Naive thymus-derived CD8-positive, alpha-beta T cell (primary cell): ENCODE data around the gene RBMS3. TPM values are rescaled to one million over a fixed set of nuclear protein-coding genes. Genes with fewer than 3 reads are reported as not detected.
"Not testable (repeated sequence)": the region's sequence is repeated elsewhere in the genome, so short reads cannot be mapped to it uniquely, and the experiment has no call there.

Experiments
- ATAC-seq, 2 donors: fragments of 150-1000 bp; cut with Tn5 transposase in 1 of 2; sonication (Bioruptor Pico), chemical (Tn5 transposase) in 1 of 2; 1 replicate in 1 of 2; 2 replicates in 1 of 2; pipeline ENCODE4 v1.10.0; 2021; ENCODE audit warnings: mild to moderate bottlenecking in 2 of 2, moderate library complexity in 2 of 2
- POLR2A ChIA-PET: fragments of 350-600 bp; sonication (Branson Sonifier 250); formaldehyde crosslinking; loops from one replicate; lab custom pipeline; 2021; ENCODE audit warnings: antibody characterized with exemption; lab: Charles Lee
- DNase-seq, 10 donors: peaks; one replicate each; pipeline versions ENCODE4 v3.0.0 to v3.0.0-alpha.2; 2020 to 2022
- H3K27ac Mint-ChIP-seq, 10 donors: one replicate each; pipeline ENCODE4 v1.8.0; 2020 to 2022; ENCODE audit warnings: mild to moderate bottlenecking in 10 of 10, mixed read lengths in 10 of 10, moderate library complexity in 4 of 10, inconsistent platforms in 1 of 10
- H3K27me3 Mint-ChIP-seq, 5 donors: one replicate each; pipeline ENCODE4 v1.8.0; 2021 to 2022; ENCODE audit warnings: mixed read lengths in 5 of 5
- H3K36me3 Mint-ChIP-seq, 3 donors: one replicate each; pipeline ENCODE4 v1.8.0; 2020 to 2022; ENCODE audit warnings: mixed read lengths in 3 of 3, mild to moderate bottlenecking in 2 of 3, inconsistent platforms in 1 of 3
- H3K4me1 Mint-ChIP-seq, 4 donors: one replicate each; pipeline ENCODE4 v1.8.0; 2021 to 2022; ENCODE audit warnings: mixed read lengths in 4 of 4
- H3K4me3 Mint-ChIP-seq, 10 donors: one replicate each; pipeline ENCODE4 v1.8.0; 2020 to 2022; ENCODE audit warnings: mild to moderate bottlenecking in 10 of 10, mixed read lengths in 10 of 10, moderate library complexity in 6 of 10, inconsistent platforms in 1 of 10
- H3K9me3 Mint-ChIP-seq, 9 donors: one replicate each; pipeline ENCODE4 v1.8.0; 2020 to 2022; ENCODE audit warnings: mixed read lengths in 9 of 9, mild to moderate bottlenecking in 3 of 9, inconsistent platforms in 1 of 9, moderate library complexity in 1 of 9
- polyA plus RNA-seq, 3 donors: library from polyadenylated mRNA; unstranded; fragments of 300-500 nt; fragmentation: Illumina TruSeq; gene quantifications; one replicate each; pipeline ENCODE4 v1.2.3, GENCODE V29; 2021
- total RNA-seq, 8 experiments: library from RNA in 2 of 8; stranded (reverse) in 2 of 8; gene quantifications; one replicate each; pipeline ENCODE4 v1.2.3 and lab custom pipeline; 2021 to 2026

The RBMS3 gene
- total and polyA plus RNA-seq, 5 experiments from 2014 or later: not detected

DNA sequence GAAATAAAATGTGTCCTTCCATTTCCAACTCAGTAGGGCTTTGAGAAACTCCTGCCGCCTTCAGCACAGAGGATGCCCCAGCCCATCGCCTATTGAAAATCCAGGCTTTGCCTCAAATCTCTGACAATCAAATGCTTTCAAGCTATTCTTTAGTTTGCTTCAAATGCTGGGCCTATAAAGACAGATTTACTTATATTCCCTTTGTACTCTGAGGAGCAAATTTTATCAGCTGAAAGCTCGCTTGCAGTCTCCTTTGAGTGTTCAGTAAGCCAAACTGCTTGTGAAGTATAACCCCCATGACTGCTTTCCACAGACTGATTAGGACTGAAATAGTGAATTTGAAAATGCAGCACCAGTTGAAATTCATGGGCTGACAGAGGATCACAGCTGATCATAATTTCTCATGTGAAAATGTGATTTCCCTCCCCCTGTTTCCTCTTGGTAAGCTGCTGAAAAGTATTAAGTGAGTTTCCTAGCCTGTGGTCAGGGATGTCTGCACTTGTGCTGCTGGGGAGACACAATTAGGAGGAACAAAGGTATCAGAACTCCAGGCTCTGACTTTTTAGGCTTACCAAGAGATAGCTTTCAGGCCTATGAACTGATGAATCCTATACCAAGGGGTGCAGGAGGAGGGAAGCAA, 762.2 kb downstream of the RBMS3 start:
- H3K27me3 Mint-ChIP-seq: peaks cover 4 to 29% (median 13%) of the 10 kb centered on the region in 5 donors
- no peak overlapping the region for H3K27ac Mint-ChIP-seq
- no peaks in the 10 kb centered on the region for H3K36me3 Mint-ChIP-seq
- DNase-seq (no peak), ATAC-seq (no peak)
- POLR2A ChIA-PET: interaction anchor here (0.7 kb wide), 1 partner anchor 708 kb away, joined by 4 read pairs; no protein-coding TSS in a partner anchor
- peaks cover 0 to 5% (median 1%) of the 10 kb centered on the region in 4 donors for H3K4me1 Mint-ChIP-seq
- H3K4me3 Mint-ChIP-seq: no peak overlapping the region
- no peaks in the 10 kb centered on the region for H3K9me3 Mint-ChIP-seq

DNA sequence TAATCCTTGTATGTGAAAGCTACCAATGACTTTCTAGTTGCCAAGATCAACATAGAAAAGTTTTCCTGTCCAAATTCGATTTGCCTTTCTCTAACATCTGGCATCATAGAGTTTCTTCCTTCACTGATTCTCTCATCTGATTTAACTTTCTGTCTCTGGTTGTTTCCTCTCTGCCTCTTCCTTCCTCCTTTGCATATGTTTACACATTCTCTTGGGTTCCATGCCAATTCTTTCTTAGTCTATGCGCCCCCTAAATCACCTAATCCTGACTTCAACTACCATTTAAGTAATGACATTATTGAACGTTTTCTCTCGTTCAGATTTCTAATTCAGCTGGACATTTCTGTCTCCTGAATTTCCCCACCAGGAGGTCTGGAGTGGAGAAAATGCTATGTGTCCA, 763.6 kb downstream of the RBMS3 start:
- ATAC-seq (no peak), DNase-seq (no peak)
- Mint-ChIP-seq H3K4me1 (peaks cover 0 to 5% (median 1%) of the 10 kb centered on the region in 4 donors), H3K4me3 (no peak overlapping the region), H3K9me3 (peaks cover 0 to 2% (median 0%) of the 10 kb centered on the region in 9 donors), H3K27ac (no peak overlapping the region), H3K36me3 (no peaks in the 10 kb centered on the region), H3K27me3 (peaks cover 2 to 19% (median 12%) of the 10 kb centered on the region in 5 donors)
- POLR2A ChIA-PET: no interaction called here

DNA sequence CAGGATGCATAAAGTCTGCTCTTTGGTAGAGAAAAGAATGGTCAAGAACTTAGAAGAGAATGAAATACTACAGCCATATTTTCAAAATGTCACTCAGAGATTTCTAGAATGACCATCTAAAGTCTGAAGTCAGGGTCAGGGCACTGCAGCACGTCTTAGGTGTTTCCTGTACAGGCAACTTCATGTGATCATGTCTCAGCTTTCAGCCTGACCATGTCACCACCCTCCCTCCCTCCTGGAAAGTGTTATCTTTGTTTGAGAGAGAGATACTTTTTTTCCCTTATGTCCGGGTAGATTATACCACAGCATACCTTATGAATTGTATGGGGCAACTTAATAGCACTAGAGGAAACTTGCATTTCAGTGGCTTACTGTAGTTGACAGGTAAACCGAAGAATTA, 767.6 kb downstream of the RBMS3 start:
- Mint-ChIP-seq H3K9me3 (peaks cover 0 to 10% (median 0%) of the 10 kb centered on the region in 9 donors), H3K4me1 (peaks cover 0 to 3% (median 2%) of the 10 kb centered on the region in 4 donors), H3K36me3 (no peaks in the 10 kb centered on the region), H3K27me3 (peaks cover 1 to 14% (median 7%) of the 10 kb centered on the region in 5 donors), H3K4me3 (no peak overlapping the region), H3K27ac (no peak overlapping the region)
- ATAC-seq (no peak), DNase-seq (no peak)
- POLR2A ChIA-PET: no interaction called here

DNA sequence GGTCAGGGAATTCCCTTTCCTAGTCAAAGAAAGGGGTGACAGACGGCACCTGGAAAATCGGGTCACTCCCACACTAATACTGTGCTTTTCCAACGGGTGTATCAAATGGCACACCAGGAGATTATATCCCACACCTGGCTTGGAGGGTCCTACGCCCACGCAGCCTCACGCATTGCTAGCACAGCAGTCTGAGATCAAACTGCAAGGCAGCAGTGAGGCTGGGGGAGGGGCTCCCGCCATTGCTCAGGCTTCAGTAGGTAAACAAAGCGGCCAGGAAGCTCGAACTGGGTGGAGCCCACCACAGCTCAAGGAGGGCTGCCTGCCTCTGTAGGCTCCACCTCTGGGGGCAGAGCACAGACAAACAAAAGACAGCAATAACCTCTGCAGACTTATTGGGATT, 769.2 kb downstream of the RBMS3 start:
- H3K36me3 Mint-ChIP-seq, H3K4me1 Mint-ChIP-seq, ATAC-seq, H3K4me3 Mint-ChIP-seq, POLR2A ChIA-PET, DNase-seq, H3K27ac Mint-ChIP-seq: not testable (repeated sequence)
- Mint-ChIP-seq H3K27me3 (peaks cover 1 to 15% (median 7%) of the 10 kb centered on the region in 5 donors), H3K9me3 (peaks cover 0 to 10% (median 0%) of the 10 kb centered on the region in 9 donors)

DNA sequence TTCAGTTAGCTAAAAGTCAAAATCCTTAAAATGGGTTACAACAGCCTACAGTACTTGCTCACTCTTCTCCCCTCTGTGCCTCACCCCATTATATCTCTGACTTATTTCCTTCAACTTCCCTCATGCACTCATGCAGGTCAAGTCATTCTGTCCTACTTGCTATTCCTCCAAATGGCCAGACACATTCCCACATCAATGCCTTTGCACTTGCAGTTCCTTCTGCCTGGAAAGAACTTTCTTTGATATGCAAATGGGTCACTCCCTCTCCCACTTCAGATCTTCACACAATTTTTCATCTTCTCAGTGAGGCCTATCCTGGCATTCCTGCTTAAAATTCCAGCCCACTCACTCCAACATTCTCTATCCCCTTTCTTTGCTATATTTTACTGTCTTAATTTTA, 778.4 kb downstream of the RBMS3 start:
- peaks cover 0 to 5% (median 4%) of the 10 kb centered on the region in 5 donors for H3K27me3 Mint-ChIP-seq
- ATAC-seq (no peak), DNase-seq (no peak)
- no peak overlapping the region for H3K27ac Mint-ChIP-seq
- H3K36me3 Mint-ChIP-seq: no peaks in the 10 kb centered on the region
- peaks cover 0 to 3% (median 0%) of the 10 kb centered on the region in 9 donors for H3K9me3 Mint-ChIP-seq
- POLR2A ChIA-PET: no interaction called here
- no peaks in the 10 kb centered on the region for H3K4me1 Mint-ChIP-seq
- no peak overlapping the region for H3K4me3 Mint-ChIP-seq
